SKM-1 treated with dmso at 0.1 percent for 144 hours (cell line): Measurements from ENCODE around the gene IRX4.

Source experiments
- DNase-seq: peaks from one replicate; lab custom pipeline; 2025; ENCODE audit not compliant: unreplicated experiment; lab: John Stamatoyannopoulos, UW

The IRX4 gene

DNA sequence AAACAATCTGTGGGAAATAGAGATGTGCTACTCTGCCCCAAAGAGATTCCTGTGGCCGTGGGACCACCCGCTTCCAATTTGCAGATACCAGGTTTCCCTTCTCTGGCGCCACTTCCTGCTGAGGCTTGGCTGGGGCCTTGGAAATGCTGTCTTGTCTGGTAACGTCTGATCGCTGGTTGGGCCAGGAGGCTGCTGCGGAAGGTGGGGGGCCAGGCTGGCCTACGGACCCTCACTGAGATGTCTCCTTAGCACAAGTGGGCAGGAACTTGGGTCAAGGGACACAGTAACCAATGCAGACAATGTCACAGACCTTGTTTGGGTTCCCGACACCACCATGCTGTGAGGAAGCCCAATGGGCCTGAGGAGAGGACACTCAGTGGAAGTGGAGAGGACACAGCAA is 31.7 kb upstream of the IRX4 start:
- no peak for DNase-seq

DNA sequence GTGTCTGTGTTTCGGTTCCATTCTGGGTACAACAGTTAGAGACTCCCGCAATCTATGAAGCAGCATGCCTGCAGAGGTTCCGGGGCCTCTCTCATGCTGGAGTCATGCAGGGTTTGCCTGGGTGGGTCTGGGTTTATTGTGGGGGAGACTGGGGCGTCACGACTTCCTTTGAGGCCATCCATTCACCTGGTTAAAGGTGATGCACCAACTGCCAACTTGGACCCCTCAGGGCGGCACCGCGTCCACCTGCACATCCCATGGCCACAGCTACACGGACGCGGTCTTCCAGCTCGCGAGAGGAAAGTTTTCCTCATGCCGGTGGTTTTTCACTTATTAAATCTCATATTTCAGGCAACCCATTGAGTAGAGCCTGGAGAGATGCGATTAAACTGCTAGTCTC is 30.9 kb upstream of the IRX4 start:
- DNase-seq: no peak

DNA sequence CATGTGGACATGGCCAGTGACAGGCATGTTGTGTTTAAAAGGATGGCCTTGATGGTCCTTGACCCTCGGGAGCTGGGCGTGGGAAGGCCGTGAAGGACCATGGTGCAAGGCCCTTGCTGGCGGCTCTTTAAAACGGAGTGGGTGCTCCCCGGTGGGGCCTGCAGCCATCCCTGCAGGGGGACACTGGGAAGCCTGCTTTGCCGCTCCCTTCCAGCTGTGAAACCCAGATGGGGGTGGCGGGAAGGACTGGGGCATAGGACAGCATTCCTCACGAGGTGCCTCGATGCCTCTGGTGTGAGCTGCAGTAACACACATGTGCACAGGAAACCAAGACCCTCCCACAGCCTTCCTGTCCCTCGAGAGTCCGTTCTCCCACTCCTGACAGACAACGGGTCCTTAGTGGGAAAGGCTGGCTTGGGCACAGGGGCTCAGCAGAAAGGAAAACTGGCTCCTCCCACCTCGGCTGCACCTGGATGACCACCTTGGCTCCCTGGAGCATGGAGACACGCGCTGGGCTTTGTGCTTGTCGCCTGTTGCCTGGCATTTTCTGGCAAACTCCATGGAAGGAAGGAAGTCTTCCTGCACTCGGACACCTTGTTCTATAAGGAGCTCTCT is 30.3 kb upstream of the IRX4 start:
- no peak for DNase-seq

DNA sequence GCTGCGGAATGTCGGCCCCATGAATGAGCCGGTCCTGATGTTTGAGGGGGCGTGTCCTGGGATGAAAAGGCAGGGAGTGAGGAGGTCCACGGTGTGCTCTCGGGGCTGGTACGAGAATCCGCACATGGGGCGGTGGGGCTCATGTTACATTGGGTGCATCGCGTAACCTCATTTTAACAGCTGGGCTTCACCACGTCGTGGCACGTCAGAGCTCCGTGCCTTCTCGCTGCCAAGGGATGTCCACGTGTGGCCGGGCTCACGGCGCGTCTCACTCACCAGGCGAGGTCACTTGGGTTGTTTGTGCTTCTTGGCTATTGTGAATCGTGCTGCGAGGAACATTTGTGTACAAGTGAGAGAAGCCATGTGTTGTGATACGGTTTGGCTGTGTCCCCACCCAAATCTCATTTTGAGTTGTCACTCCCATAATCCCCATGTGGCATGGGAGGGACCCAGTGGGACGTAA is 29.1 kb upstream of the IRX4 start:
- no peak for DNase-seq

DNA sequence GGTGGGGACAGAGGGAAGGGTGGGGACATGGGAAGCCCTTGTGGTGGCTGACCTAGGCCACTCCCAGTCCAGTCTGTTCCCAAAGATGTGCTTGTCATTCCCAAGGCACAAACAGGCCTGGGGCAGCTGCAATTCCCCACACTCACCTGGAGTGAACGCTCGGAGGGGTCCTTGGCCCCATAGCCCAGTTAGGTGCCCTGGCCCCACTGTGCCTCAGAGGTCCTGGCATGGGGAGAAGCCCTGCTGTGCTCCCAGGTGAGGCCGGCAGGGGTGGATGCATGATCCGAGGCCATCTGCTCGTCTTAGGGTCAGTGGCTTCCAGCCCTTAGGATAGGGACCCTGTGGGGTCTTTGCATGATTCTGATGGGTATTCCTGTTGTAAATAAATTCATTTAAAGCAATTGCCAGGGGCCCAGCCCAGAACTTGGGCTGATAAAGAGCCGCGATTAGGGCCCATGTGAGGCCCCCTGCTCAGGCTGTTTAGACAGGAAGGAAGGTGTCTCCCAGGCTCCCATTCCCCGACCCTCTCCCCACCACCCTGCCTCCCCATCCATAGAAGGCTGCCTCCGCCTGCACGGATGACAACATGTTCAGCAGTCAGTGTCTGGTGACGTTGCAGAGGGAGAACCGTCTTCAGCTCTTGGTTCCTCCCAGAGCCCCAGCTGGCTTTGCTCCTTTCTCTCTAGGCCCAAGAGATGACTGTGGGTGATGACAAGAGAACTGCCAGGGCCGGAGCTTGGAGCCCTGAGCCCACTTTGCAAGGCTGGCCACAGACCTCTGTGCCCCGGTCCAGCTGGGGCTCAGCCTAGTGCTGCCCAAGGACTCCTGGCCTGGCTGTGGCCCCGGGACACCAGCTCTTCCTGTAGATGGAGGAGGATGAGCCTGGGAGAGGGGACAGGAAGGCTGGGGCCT is 28.4 kb upstream of the IRX4 start:
- DNase-seq: no peak

DNA sequence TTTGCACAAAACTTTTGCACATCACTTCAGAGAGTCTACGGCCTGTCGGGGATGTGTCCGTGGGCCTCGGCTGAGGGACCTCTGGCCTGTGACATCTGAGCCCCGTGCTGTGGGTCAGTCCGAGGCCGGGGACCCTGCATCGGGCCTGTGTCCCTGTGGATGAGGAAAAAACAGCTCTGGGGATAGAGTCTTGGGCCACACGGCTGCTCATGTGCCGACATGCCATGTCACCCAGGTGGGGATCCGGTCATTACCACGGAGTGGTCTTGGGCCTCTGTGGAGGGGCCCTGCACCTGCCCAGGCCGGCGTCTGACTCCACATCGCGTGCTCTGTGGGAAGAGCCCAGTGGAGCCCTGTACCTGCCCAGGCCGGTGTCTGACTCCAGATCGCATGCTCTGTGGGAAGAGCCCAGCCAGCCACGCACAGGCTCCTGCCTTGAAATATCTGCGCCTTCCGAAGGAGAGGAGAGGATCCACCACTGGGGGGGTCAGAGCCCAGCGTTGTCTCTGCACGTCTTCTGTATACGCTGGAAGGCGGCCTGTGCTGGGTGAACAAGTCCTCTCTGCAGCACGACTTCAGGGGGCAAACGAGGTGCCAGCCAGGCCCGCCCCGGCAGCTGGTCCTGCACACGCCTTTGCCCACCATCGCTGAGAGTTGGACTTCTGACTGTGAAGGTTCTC is 27.5 kb upstream of the IRX4 start:
- DNase-seq: no peak

DNA sequence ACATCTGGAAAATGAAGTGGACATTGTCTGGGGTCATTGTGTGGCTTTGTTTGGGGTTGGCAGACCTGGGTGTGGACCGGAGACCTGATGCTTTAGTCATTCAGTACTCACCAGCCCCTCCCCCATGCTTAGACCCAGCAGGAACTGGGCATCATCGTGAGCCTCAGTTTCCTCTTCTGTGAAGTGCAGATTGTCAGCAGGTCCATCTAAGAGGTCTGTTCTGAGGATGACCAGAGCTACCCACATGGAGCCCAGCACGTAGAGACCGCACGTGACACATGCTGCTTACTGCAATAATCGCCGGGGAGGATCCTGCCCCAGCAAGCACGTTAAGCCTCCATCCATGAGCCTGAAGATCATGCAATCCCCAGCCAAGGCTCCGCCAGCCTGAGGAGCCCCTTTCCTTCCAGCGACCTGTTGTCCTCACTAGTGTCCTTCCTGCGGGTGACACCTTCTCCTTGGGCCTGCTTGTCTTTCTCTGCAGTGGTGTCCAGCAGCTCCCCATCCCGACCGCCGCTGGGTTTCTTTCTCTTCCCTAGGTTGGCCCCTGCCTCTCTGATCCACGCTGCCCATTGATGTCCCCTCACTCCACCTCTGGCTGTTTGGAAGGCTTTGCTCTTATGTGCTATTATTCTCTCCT is 26.7 kb upstream of the IRX4 start:
- no peak for DNase-seq

DNA sequence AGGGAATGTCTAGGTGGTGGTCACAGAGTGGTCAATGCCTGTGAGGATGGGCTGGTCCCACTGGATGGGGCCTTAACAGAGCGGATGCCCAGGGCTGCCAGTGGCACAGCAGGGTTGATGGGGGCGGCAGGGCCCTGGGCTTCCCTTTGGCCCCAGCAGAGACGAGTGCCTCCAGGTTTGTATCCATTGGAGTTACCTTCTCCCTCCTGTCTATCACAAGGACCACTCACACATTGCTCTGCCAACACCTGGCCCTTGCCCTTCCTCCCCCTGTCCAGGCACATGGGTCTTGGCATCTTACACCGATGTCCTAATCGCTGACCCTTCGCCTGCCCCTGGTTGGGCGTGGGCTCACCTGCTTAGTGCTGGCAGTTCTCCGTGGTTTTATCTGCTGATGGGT is 26.2 kb upstream of the IRX4 start:
- no peak for DNase-seq

DNA sequence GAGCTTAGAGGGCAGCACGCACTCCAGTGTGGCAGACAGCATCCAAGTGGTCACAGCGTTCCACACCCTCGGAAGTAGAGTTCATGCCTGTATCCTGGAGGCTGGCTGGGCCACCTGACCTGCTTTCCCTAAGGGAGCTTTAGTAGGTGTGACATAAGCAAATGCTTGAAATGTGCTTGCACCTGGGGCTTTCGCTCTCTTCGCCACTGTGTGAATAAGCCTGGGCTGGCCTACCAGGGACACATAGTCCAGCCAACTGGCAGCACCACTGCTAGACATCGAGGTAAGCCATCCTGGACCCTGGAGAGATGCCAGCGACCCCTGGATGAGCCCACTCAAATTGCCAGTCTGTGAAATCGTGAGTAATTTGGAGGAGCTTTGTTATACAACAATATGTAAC is 24.9 kb upstream of the IRX4 start:
- DNase-seq: no peak

DNA sequence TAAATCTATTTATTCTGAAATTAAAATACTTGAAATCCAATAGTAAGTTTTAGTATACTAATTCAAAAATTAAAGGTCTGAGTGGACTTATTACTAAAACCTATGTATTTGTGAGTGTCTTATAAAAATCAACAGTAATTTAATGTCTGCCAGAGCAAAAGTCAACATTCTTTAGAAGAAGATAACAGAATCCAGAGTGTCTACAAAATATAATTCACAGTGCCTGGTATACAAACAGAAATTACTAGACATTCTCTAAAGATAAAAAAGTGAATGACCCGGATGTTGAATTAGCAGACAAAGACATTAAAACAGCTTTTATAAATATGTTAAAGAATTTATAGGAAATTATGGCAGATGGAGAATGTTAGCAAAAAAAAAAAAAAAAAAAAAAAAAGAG is 22.4 kb upstream of the IRX4 start:
- DNase-seq: no peak

DNA sequence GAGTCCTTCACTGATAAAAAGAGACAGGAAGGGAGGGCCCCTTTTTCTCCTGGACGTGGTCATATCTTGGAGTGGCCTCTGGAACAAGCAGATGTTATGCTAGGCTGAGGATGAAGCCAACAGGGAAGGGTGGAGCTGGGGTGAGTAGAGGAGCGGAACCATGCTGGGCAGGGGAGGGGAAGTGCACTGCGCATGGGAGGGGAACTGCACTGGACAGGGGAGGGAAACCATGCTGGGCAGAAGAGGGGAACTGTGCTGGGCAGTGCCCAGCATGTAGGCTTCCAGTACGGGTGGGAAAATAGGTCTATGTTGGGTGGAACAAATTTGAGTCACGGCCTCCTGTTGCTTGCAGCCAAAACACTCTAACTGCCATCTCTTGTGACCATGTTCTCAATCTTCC is 19.3 kb upstream of the IRX4 start:
- no peak for DNase-seq

DNA sequence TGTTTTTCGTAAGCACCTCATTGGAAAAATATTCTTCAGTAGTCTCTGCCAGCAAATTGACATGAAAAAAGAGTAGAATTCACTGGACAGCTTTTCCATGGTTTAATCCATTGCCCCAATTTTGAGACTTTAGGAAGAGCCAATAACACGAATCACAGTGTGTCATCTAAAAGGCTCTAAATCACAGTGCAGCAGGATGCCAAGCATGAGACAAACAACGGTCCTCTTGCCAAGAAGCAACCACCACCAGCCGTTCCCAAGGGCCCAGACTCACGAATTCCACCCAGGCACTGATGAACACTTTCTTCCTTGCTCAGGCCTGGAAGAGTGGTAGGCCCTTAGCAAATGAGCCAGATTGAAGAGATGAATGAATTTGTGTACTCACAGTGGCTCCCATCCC is 18.3 kb upstream of the IRX4 start:
- no peak for DNase-seq

DNA sequence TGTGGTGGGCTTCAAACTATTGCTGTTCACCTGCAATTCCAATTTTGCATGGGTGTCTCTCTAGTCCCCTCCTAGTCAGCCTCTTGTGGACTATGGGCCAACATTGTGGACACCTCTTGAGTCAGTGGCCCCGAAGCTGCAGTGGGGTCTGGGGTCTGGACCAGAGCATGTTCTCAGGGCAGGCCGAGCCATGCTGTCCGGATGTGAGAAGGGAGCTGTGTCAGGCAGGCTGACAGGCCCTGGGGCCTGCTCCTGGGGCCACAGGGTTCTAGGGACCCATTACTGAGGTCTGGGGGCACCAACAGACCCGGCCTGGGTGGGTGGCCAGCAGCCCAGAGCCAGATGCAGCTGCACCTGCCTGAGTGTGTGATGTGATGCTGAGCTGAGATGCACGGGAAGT is 16.5 kb upstream of the IRX4 start:
- no peak for DNase-seq

DNA sequence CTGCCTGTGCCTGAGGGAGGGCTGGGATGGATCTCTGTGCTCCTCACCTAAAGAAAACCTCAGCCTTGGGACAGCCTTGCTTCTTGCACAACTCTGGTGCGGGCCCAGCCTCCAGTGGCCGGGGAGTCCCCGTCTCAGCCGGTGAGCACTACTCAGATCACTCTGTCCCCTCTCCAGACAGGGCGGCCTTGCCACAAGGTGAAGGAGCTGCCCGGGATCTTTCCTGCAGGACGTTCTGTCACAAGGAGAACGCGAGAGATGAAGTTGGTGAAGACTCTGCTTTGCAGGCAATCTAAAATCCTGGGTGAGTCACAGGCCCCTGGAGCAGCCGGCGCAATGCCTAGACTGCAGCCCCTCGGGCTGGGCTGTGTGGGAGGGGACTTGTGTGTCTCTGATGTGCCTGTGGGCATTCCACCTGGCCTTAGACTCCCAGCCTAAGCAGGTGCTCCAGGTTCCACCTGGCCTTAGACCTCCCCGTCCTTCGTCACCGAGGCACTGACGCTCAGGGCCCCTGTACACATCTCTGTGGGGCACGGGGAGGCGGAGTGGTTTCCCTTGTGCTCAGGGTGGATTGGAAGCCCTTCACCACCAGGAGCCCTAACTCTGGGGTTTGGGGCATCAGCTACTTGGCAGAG is 15.2 kb upstream of the IRX4 start:
- no peak for DNase-seq

DNA sequence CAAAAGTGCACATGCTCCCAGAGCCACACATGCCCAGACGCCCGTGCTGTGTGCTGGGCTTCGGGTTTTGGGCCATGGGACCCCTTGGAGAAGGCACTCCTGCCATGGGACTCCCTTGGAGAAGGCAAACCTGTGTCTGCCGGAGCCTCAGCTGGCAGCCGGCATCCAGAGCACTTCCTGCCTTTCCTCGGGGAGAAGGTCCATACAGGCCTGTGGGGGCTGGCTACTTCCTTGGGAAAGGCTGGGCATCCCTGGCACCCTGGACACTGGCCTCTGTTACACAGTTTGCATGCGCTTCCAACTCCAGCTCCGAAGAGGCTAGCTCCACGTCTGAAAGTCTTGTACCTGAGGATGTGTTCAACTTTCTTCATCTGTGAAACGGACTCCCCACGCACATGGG is 14.7 kb upstream of the IRX4 start:
- DNase-seq: no peak

DNA sequence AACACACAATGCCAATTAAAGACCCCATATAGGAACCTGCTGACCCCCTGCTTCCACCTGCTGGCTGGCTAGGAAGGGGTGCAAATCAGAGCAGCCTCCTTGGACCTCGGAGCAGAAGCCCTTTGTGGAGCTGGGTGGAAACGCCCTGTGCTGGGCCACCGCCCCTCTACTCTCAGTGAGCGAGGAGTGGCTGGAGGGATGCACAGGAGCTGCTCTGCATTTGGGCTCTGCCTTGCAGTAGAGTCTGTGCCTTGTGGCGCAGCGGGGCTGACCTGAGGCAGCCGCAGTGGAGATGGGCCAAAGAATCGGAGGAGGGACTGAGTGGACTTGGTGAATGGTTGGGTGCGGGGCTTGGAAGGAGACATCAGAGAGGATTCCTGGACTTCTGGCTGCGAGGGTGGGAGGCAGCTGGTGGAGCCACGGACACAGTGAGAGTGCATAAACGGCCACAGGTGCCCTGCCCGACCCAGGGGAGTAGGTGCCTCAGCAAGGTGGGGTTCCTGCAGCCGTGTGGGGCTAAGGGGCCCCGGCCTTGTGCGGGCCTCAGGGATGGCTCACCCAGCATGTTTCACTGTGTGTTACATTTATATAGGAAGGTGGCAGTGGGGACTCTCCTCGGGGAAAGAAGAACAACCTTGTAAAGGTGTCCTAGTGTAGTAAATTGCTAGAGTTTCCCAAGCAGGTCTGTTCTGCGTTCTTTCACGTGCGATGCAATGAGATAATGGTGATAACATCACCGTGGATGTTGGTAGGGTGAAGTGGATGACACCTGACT is 14.1 kb upstream of the IRX4 start:
- DNase-seq: no peak

DNA sequence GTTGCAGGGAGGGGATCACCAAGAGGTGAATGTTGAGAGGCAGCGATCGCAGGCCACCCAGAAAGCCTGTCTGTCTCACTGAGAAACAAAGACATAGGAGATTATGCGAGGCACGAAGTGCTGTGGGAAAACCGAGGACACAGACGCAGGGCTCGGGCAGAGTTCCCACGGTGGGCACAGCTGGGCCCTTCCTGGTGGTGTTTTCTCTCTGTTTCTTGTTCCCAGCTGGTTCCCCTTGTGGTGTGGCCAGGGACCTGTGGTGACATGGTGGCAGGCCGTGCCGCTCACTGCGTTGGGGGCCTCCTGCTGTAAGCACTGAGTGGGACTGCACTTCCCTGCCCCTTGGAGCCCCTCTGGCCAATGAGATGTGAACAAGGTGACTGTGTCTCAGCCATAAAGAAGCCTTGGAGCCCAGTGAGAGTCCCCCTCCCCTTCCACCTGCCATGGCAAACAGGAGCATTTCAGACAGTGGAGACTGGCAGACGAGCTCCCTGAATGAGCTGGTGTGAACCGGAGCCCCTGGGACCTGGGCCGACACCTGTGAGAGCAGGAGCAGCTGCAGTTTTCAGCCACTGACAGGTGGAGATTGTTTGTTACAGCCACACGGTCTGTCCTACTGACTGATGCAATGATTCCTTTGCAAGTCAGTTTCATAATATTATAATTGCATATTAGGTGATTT is 13.2 kb upstream of the IRX4 start:
- DNase-seq: no peak

DNA sequence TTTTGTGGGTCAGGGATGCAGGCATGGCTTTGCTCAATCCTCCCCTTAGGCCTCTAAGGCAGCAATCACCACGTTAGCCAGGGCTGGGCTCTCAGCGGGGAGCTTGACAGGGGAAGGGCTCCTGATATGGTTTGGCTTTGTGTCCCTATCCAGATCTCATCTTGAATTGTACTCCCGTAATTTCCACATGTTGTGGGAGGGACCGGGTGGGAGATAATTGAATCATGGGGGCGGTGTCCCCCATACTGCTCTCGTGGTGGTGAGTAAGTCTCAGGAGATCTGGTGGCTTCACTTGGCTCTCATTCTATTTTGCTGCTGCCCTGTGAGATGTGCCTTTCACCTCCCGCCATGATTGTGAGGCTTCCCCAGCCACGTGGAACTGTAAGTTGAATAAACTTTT is 11.5 kb upstream of the IRX4 start:
- DNase-seq: no peak

DNA sequence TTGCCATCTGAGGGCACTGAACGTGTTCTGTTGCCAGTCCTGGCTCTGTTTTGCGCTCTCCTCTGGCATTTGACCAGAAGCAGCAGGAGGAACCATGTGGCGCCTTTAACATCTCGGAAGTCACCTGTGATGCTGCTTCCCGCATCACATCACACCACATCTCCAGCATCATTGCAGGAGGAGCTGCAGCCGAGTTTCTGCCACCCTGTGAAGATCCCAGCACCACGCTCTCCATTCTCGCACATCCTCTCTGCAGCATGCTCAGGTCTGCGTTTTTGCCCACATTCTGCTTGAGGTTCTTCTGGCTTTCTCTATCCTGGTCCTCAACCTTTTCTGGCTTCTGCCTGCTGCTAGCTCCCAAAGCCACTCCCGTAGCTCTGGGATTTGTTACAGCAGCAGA is 11.0 kb upstream of the IRX4 start:
- no peak for DNase-seq
